Measurements from ENCODE around the gene CLPSL2. TPM values are rescaled to one million over a fixed set of nuclear protein-coding genes. Genes with fewer than 3 reads are reported as not detected.

The CLPSL2 gene
- total RNA-seq, 4 donors from 2014 or later: not detected

DNA sequence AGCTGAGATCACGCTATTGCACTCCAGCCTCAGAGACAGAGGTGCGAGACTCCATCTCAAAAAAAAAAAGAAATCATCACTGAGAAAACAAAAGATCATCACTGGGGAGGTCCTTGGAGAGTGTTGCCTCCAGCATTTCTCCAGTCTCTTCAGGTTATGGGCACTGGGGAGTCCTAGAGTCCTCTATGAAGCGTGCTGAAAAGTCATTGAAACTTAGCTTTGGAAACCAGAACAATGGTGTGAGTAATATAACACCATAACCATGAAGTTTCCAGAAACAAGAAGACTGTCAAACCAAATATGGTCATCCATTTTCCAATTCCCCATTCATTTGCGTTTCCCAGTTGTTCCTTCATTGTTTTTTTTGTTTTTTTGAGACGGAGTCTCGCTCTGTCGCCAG lies 25.8 kb upstream of the CLPSL2 start:
- ATAC-seq: no peak
- no peak for TF ChIP-seq EP300 (IDR thresholded peaks at IDR 0.05)
- no peak for TF ChIP-seq POLR2A (IDR thresholded peaks at IDR 0.05)
- no peak for TF ChIP-seq POLR2AphosphoS5 (IDR thresholded peaks at IDR 0.05)
- TF ChIP-seq, protein P1, sequence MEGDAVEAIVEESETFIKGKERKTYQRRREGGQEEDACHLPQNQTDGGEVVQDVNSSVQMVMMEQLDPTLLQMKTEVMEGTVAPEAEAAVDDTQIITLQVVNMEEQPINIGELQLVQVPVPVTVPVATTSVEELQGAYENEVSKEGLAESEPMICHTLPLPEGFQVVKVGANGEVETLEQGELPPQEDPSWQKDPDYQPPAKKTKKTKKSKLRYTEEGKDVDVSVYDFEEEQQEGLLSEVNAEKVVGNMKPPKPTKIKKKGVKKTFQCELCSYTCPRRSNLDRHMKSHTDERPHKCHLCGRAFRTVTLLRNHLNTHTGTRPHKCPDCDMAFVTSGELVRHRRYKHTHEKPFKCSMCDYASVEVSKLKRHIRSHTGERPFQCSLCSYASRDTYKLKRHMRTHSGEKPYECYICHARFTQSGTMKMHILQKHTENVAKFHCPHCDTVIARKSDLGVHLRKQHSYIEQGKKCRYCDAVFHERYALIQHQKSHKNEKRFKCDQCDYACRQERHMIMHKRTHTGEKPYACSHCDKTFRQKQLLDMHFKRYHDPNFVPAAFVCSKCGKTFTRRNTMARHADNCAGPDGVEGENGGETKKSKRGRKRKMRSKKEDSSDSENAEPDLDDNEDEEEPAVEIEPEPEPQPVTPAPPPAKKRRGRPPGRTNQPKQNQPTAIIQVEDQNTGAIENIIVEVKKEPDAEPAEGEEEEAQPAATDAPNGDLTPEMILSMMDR (IDR thresholded peaks at IDR 0.05): no peak
- Histone ChIP-seq H3K27ac (no peak overlapping the region), H3K9me3 (peaks cover 0 to 7% (median 0%) of the 10 kb centered on the region in 3 donors), H3K27me3 (no peaks in the 10 kb centered on the region), H3K4me1 (no peaks in the 10 kb centered on the region), H3K36me3 (no peaks in the 10 kb centered on the region), H3K4me3 (no peak overlapping the region)
- WGBS, 2 donors (ENCODE audit: low coverage in 1 of 2): 88 to 95% methylated on average over 4 to 7 of the region's 7 CpGs

DNA sequence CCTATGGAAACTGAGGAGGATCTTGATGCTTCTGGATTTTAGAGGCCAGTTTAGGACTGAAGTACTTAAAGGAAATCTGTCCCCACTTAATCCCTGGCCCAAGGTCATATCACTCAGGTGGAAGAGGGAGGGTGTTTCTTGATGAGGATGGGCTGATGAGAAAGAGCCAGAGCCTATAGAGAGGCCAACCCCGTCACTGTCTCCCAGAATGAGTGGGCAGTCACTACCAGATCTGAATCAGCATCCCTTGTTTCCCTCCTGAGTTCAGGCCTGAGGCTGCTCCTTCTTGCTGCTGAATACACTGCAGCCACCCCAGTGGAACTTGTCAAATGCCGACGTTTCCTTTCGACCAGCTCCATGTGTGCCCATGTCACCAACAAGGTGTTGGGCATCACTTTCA lies 24.8 kb upstream of the CLPSL2 start:
- no peak for TF ChIP-seq POLR2A (IDR thresholded peaks at IDR 0.05)
- no peak for TF ChIP-seq POLR2AphosphoS5 (IDR thresholded peaks at IDR 0.05)
- TF ChIP-seq EP300 (IDR thresholded peaks at IDR 0.05): no peak
- TF ChIP-seq, protein P1 (IDR thresholded peaks at IDR 0.05): no peak
- Histone ChIP-seq H3K36me3 (no peaks in the 10 kb centered on the region), H3K4me1 (no peaks in the 10 kb centered on the region), H3K4me3 (no peak overlapping the region), H3K27me3 (no peaks in the 10 kb centered on the region), H3K27ac (no peak overlapping the region), H3K9me3 (peaks cover 0 to 7% (median 0%) of the 10 kb centered on the region in 3 donors)
- 76 to 85% methylated on average over 4 of the region's 4 CpGs for WGBS, 2 donors (ENCODE audit: low coverage in 1 of 2)
- no peak for ATAC-seq

DNA sequence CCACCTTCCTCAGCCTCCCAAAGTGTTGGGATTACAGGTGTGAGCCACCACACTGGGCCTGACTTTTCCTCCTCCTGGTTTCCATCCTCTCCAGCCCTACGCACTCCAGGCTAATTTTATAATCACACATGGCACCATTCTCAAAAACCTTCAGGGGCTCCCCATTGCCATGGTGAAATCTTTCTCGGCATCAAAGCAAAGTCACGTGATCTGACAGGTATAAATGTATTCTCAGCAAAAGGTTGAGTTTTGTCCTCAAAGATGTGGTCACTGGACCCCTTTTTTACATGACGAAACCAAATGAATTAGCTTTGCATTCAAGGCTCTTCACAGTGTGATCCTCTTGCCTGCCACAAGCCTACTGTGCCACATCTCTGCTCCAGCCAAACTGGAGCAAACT lies 24.1 kb upstream of the CLPSL2 start:
- Histone ChIP-seq H3K27ac (no peak overlapping the region), H3K9me3 (peaks cover 0 to 3% (median 0%) of the 10 kb centered on the region in 3 donors), H3K36me3 (no peaks in the 10 kb centered on the region), H3K27me3 (no peaks in the 10 kb centered on the region), H3K4me3 (no peak overlapping the region), H3K4me1 (no peaks in the 10 kb centered on the region)
- no peak for ATAC-seq
- WGBS, 2 donors (ENCODE audit: low coverage in 1 of 2): 76 to 81% methylated on average over 3 to 4 of the region's 4 CpGs
- TF ChIP-seq POLR2AphosphoS5 (IDR thresholded peaks at IDR 0.05): no peak
- no peak for TF ChIP-seq POLR2A (IDR thresholded peaks at IDR 0.05)
- TF ChIP-seq EP300 (IDR thresholded peaks at IDR 0.05): no peak
- TF ChIP-seq, protein P1 (IDR thresholded peaks at IDR 0.05): no peak

DNA sequence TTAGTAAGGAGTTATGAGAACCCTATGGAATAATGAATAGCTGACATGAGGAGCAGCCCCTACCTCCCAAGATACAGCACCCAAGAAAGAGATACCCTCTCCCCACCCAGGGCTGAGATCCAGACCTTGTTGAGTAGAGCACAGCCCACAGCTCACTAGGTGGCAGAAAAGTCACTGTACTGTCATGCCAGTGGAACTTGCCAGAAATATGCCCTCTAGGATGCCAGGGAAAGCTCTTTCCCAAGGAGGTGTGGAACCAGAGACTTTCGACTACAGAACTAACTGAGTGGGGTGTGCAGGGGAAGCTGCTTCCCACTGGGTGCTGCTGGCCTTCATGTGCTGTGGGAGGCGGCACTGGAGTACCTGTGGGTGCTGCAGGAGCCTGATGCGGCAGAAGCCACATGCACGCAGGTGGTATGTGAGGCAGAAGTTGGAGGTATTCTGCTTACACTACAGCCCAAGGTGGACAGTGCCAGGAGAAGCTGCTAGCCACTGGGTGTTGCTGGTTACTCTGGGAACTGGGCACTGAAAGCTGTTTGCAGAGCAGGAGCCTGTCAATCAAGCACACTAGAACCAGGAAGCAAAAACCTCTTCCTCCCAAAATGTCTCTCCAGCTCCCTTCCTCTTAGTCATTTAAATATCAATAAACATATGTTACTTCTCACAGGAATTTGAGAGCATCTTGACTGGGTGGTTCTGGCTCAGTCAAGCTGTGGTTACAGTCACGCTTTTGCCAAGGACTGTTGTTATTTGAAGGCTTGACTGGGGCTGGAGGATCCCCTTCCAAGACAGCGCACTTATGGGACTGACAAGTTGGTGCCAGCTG lies 21.7 kb upstream of the CLPSL2 start:
- no peak overlapping the region for H3K4me3 ChIP-seq
- H3K4me1 ChIP-seq: no peaks in the 10 kb centered on the region
- no peaks in the 10 kb centered on the region for H3K36me3 ChIP-seq
- H3K9me3 ChIP-seq: no peaks in the 10 kb centered on the region
- H3K27me3 ChIP-seq: peaks cover 17% of the 10 kb centered on the region
- no peak overlapping the region for H3K27ac ChIP-seq
- TF ChIP-seq POLR2A (IDR thresholded peaks at IDR 0.05) (no peak), EP300 (IDR thresholded peaks at IDR 0.05) (no peak), POLR2AphosphoS5 (IDR thresholded peaks at IDR 0.05) (no peak)
- TF ChIP-seq, protein P1 (IDR thresholded peaks at IDR 0.05): no peak
- WGBS, 2 donors (ENCODE audit: low coverage in 1 of 2): 78 to 100% methylated on average over 2 to 5 of the region's 6 CpGs
- no peak for ATAC-seq
